ENCODE data around the gene PDE12.

Gene PDE12

DNA sequence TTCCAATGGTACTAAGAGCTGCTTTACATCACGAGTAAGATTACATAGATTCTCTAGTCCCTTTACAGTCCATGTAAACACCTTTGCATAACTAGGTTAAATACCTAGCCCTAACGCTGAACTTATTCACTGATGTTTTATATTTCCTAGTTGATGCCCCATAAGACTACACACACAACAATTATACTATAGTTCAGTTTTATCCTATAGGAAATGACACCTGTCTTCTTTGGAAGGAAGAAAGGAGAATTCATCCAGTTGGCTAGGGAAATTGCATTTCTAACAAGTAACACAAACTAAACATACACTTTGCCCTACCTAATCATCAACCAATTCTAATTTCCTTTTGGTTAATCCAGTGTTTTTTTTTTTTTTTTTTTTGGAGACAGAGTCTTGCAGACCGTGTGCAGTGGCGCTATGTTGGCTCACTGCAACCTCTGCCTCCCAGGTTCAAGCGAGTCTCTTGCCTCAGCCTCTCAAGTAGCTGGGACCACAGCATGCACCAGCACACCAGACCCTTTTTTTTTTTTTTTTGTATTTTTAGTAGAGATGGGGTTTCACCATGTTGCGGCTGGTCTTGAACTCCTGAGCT, 13.9 kb downstream of the PDE12 start:
- H3K9ac ChIP-seq (ENCODE audit: low read depth, low read length) = no peak overlapping the region
- peaks cover 17% of the 10 kb centered on the region for H3K36me3 ChIP-seq (ENCODE audit: insufficient read depth, low read length)
- H3K9me3 ChIP-seq (ENCODE audit: control insufficient read depth, insufficient read depth, low read length) = no peaks in the 10 kb centered on the region
- no peaks in the 10 kb centered on the region for H3K4me1 ChIP-seq (ENCODE audit: insufficient read depth, low read length)

DNA sequence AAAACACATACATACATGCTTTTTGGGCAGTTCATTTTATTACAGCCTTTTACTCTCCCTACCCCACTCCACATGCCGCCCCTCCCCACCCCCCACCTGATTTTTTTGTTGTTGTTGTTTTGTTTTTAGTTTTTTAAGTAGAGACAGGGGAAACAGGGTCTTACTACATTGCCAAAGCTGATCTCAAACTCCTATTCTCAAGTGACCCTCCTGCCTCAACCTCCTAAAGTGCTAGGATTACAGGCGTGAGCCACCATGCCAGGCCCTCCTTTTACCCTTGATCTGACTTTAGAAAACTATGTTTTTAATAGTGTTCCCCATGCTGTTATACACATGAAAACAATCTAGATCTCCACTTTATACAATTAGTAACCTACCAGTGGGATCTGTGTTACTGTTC, 14.8 kb downstream of the PDE12 start:
- peaks cover 19% of the 10 kb centered on the region for H3K36me3 ChIP-seq (ENCODE audit: insufficient read depth, low read length)
- H3K4me1 ChIP-seq (ENCODE audit: insufficient read depth, low read length) = no peaks in the 10 kb centered on the region
- H3K9me3 ChIP-seq (ENCODE audit: control insufficient read depth, insufficient read depth, low read length) = no peaks in the 10 kb centered on the region
- H3K9ac ChIP-seq (ENCODE audit: low read depth, low read length) = no peak overlapping the region

DNA sequence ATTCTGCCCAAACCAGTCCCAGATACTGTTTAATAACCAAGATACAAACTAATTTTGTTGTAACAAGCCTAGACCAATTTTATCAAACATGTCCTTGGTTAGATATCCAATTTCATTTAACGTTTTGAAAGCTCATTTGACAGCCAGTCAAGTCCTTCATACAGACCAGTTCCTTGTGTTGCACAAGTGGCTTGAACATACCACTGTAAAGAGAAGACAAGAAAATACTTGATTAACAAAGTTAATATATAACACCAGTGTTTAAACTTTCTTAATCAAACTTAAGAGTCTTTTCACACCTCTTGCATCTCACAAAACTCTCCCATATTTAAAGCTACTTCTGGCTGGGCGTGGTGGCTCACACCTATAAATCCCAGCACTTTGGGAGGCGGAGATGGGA, 16.0 kb downstream of the PDE12 start:
- Histone ChIP-seq H3K9ac (ENCODE audit: low read depth, low read length) (no peak overlapping the region), H3K4me1 (ENCODE audit: insufficient read depth, low read length) (no peaks in the 10 kb centered on the region), H3K9me3 (ENCODE audit: control insufficient read depth, insufficient read depth, low read length) (no peaks in the 10 kb centered on the region), H3K36me3 (ENCODE audit: insufficient read depth, low read length) (peaks cover 19% of the 10 kb centered on the region)

DNA sequence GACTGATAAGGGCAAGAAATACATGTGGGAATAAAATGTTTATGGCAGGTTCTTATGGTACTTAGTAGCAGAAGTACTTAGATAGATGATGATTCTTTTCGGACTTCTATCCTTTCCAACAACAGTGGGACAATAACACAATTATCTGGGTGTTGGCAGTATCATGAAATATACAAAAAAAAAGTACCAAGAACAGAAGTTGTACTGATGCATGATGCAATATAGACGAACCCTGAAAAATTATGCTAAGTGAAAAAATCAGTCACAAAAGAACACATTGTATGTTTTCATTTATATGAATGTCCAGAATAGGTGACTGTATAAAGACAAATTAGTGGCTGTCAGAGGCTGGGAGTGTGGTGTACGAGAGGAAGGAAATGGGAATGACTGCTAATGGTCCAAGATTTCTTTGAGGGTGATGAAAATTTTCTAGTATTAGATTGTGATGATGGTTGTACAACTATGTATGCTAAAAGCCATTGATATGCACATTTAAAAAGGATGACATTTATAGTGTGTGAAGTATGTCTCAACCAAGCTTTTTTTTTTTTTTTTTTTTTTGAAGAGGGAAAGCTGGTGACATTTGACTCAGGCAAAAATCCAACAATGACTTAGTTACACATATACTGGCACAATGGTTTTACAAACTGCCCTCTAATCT, 20.0 kb downstream of the PDE12 start:
- Histone ChIP-seq H3K4me1 (ENCODE audit: insufficient read depth, low read length) (no peaks in the 10 kb centered on the region), H3K9me3 (ENCODE audit: control insufficient read depth, insufficient read depth, low read length) (no peaks in the 10 kb centered on the region), H3K9ac (ENCODE audit: low read depth, low read length) (no peak overlapping the region), H3K36me3 (ENCODE audit: insufficient read depth, low read length) (peaks cover 21% of the 10 kb centered on the region)

DNA sequence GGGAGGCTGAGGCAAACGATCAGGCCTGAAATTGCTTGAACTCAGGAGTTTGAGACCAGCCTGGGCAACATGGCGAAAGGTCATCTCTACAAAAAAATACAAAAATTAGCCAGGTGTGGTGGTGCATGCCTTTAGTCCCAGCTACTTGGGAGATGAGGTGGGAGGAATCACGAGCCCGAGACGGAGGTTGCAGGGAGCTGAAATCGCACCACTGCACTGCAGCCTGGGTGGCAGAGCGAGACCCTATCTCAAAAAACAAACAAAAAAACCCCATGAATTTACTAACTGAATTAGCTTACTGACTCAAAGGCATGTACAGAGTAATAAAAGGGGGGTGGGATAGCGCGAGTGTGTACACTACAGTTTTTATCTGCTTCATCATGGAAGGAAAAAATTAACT, 21.7 kb downstream of the PDE12 start:
- Histone ChIP-seq H3K9me3 (ENCODE audit: control insufficient read depth, insufficient read depth, low read length) (no peaks in the 10 kb centered on the region), H3K36me3 (ENCODE audit: insufficient read depth, low read length) (peaks cover 15% of the 10 kb centered on the region), H3K4me1 (ENCODE audit: insufficient read depth, low read length) (no peaks in the 10 kb centered on the region), H3K9ac (ENCODE audit: low read depth, low read length) (no peak overlapping the region)

DNA sequence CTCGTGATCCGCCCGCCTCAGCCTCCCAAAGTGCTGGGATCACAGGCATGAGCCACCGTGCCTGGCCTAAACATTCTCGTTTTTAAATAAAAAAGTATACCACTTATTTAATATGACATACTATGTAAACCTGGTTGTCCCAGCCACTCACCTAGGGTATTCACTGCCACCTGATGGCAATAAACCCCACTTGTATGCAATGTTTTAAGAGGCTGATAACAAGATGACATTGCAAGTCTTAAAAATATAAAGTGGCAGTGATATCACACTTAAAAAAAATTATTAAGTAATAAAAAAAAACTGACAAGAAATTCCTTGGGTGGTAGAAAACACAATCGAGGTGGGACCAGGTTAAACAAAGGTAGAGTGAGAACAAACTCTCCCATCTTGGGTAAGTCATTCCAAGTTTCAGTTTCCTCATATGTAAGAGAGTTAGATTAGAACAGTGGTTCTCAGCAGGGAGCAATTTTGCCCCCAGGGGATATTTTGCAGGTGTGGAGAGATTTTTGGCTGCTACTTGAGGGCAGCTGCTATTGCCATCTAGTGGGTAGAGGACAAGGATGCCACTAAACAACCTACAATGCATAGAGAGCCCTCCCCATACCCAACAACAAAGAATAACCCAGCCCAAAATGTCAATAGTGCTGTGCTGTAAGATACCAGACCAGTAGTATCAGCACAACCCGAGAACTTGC, 26.5 kb downstream of the PDE12 start:
- H3K9me3 ChIP-seq (ENCODE audit: control insufficient read depth, insufficient read depth, low read length) = no peaks in the 10 kb centered on the region
- H3K4me1 ChIP-seq (ENCODE audit: insufficient read depth, low read length) = no peaks in the 10 kb centered on the region; the same call in 1 of the 2 replicates
- H3K36me3 ChIP-seq (ENCODE audit: insufficient read depth, low read length) = peaks cover under 1% of the 10 kb centered on the region; the same call in 1 of the 2 replicates
- H3K9ac ChIP-seq (ENCODE audit: low read depth, low read length) = no peak overlapping the region

DNA sequence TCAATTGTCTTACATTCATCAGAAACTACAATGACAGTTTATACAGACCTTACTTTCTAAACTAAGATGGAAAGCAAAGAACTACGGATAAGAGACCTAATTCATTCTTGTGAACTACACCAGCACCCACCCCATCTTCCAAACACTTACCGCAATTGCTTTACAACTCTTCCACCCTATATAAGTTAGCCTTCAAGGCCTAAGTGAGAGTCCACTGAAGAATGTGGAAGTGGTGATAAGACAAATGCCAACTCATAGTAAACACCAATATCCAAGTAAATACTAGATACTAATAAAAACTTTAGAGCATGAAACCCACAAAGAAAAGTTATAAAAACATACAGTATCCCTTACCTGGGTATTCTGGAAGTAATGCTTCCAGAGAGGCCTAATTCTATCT, 27.5 kb downstream of the PDE12 start:
- no peaks in the 10 kb centered on the region for H3K9me3 ChIP-seq (ENCODE audit: control insufficient read depth, insufficient read depth, low read length)
- no peak overlapping the region for H3K9ac ChIP-seq (ENCODE audit: low read depth, low read length)
- H3K4me1 ChIP-seq (ENCODE audit: insufficient read depth, low read length) = no peaks in the 10 kb centered on the region; the same call in 1 of the 2 replicates
- no peaks in the 10 kb centered on the region; the same call in 1 of the 2 replicates for H3K36me3 ChIP-seq (ENCODE audit: insufficient read depth, low read length)

DNA sequence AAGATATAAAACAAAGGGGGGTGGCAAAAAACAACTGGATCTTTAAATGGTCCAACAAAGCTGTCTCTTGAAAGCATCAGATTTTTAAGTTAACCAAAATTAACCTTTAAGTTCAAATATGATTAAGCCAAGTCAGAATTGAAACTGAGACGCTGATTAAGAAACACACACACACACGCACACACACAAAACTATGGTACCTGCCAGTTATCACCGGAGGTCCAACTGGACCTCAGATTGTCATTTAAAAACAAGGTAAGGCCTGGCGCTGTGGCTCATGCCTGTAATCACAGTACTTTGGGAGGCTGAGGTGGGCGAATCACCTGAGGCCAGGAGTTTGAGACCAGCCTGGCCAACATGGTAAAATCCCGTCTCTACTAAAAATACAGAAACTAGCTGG, 30.7 kb downstream of the PDE12 start:
- Histone ChIP-seq H3K36me3 (ENCODE audit: insufficient read depth, low read length) (no peaks in the 10 kb centered on the region), H3K4me1 (ENCODE audit: insufficient read depth, low read length) (no peaks in the 10 kb centered on the region; the same call in 1 of the 2 replicates)

DNA sequence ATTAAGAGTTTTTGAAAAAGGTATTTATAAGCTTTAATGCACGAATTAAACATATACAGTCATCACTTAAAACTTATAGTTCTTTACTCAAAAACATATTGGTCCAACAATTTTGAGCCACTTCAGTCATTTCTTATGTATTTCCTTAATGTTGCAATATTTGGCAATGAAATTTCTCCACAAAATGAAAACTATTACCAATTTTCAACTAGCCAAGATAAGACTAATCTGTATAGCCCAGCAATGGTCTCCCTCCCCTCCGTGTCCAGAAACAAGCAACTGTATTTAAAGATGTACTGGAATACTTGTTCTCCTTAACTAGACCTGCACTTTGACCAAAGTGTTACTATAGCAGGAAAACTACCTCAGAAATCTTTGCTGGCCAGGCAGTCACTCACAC, 31.8 kb downstream of the PDE12 start:
- no peak overlapping the region for H3K9ac ChIP-seq (ENCODE audit: low read depth, low read length)
- H3K4me1 ChIP-seq (ENCODE audit: insufficient read depth, low read length) = no peaks in the 10 kb centered on the region; the same call in 1 of the 2 replicates
- no peaks in the 10 kb centered on the region for H3K9me3 ChIP-seq (ENCODE audit: control insufficient read depth, insufficient read depth, low read length)
- H3K36me3 ChIP-seq (ENCODE audit: insufficient read depth, low read length) = no peaks in the 10 kb centered on the region

More for the DNA sequence above, 30.7 kb downstream of the PDE12 start:
- no peak overlapping the region for H3K9ac ChIP-seq (ENCODE audit: low read depth, low read length)
- H3K9me3 ChIP-seq (ENCODE audit: control insufficient read depth, insufficient read depth, low read length) = no peaks in the 10 kb centered on the region

DNA sequence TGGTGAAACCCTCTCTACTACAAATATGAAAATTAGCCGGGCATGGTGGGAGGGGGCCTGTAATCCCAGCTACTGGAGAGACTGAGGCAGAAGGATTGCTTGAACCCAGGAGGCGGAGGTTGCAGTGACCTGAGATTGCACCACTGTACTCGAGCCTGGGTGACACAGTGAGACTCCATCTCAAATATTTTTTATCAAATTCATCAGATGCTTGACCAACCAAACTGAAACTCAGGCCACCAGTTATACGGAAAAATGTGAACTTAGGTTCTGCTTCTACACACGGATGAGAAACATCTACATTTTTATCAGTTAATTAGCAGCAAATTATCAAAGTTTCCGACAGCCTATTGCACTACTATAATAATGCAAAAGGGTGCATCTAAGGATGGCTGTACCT, 36.2 kb downstream of the PDE12 start:
- no peaks in the 10 kb centered on the region for H3K9me3 ChIP-seq (ENCODE audit: control insufficient read depth, insufficient read depth, low read length)
- H3K36me3 ChIP-seq (ENCODE audit: insufficient read depth, low read length) = no peaks in the 10 kb centered on the region
- no peaks in the 10 kb centered on the region for H3K4me1 ChIP-seq (ENCODE audit: insufficient read depth, low read length)
- no peak overlapping the region for H3K9ac ChIP-seq (ENCODE audit: low read depth, low read length)

DNA sequence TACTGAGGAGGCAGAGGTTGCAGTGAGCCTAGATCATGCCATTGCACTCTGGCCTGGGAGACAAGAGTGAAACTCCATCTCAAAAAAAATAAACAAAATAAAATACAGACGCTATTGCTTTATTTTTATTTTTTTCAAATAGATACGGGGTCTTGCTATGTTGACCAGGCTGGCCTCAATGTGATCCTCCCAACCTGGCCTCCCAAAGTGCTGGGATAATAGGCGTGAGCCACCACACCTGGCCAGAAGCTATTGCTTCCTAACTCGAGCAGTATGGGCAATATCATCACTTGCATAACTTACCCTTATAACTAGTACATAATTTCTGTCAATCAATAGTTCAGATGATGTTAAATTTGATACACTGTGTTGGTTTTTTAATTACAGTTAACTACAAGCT, 38.1 kb downstream of the PDE12 start:
- Histone ChIP-seq H3K4me1 (ENCODE audit: insufficient read depth, low read length) (peaks cover 4% of the 10 kb centered on the region; the same call in 1 of the 2 replicates), H3K36me3 (ENCODE audit: insufficient read depth, low read length) (no peaks in the 10 kb centered on the region), H3K9me3 (ENCODE audit: control insufficient read depth, insufficient read depth, low read length) (no peaks in the 10 kb centered on the region), H3K9ac (ENCODE audit: low read depth, low read length) (no peak overlapping the region)

DNA sequence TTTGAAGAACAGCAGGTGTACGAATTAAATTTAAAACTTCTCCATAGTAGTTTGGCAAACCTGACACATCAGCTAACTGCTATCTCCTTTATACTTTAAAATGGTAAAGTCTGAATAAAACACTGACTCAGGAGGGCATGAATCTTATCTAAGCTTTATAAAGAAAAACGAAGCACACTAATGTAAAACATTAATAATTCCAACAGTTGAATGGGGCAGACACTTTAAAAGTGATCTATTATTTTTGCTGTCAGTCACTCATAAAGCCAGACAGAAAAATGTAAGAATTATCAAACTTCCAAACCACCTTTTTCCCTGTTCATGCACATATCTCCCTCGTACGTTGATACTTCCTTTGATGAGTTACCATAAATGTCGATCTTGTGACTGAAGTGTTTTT, 38.5 kb downstream of the PDE12 start:
- Histone ChIP-seq H3K36me3 (ENCODE audit: insufficient read depth, low read length) (no peaks in the 10 kb centered on the region), H3K9me3 (ENCODE audit: control insufficient read depth, insufficient read depth, low read length) (no peaks in the 10 kb centered on the region), H3K4me1 (ENCODE audit: insufficient read depth, low read length) (peaks cover 4% of the 10 kb centered on the region; the same call in 1 of the 2 replicates), H3K9ac (ENCODE audit: low read depth, low read length) (no peak overlapping the region)

DNA sequence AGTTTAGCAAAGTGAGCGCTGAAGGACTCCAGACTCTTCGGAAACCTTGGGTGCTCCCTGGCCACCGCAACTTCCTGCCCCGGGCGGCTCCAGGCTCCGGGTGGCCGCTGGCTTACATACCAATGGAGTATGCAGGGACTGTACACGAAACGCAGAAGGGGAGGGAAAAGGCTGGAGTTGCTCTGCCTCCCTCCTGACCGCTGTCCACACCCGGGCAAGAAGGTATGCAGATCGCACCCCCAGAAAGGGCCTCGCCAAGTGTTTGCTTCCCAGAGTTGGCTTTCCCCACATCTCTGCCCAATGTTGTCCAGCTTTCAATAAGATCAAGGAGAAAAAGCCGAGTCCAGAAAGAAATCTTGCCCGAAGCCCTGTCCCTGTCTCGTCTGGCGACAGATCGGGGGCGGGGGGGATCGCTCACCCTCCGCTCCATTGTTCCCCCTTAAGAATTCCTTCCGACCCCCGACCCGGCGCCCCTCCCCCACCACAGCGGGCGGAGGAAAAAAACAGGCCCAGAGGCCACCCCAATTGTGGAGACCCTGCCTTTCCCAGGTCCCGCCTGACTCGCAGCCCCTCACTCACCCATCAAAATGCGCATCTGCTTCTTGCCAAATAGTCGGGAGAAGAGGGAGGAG, 40.5 kb downstream of the PDE12 start:
- peak overlapping the region; percentile 100 for H3K9ac ChIP-seq (ENCODE audit: low read depth, low read length)
- H3K4me1 ChIP-seq (ENCODE audit: insufficient read depth, low read length) = peaks cover 4% of the 10 kb centered on the region; the same call in 1 of the 2 replicates
- no peaks in the 10 kb centered on the region for H3K36me3 ChIP-seq (ENCODE audit: insufficient read depth, low read length)
- no peaks in the 10 kb centered on the region for H3K9me3 ChIP-seq (ENCODE audit: control insufficient read depth, insufficient read depth, low read length)

DNA sequence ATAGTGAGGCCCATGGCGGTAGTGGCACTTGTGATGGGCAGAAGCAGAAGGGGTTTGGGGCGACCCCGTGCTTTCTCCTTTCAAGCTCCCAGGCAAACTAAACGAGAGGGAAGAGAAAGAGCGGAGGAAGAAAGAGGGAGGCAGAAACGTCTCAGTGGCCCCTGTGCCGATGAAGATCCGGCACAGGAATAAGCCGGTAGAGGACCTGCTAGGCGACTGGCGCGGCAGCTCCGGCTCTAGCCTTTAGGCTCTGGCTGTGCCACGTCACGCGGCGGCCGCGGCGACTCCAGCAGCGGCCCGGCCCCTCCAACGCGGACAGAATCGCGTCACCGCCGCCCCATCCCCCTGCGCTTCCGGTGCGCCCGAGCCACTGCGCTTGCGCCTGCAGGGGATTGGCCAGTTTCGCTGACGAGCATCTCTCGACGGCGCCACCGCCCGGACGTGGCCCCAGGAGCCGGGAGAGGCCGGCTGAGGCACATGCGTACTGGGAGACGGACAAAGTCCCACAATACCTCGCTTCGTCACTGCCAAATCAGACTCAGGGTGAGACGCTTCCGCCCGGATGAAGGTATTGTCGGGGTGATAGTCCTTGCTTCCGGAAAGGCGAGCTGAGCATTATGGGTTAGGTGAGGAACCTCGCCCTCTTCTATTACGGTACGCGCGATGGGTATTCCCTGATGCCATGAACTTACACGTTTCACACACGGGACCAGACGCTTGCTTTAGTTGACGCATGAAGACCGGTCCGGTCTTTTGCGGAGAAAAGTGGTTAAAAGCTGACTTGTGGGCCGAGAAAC, 41.3 kb downstream of the PDE12 start, which contains the start of gene ARF4:
ARF4 (minus strand) TSS at position 218 of the 797 bp plus-strand sequence; CDS start at position 14, 204 bp downstream.
- Histone ChIP-seq H3K4me1 (ENCODE audit: insufficient read depth, low read length) (peaks cover 4% of the 10 kb centered on the region; the same call in 1 of the 2 replicates), H3K36me3 (ENCODE audit: insufficient read depth, low read length) (no peaks in the 10 kb centered on the region), H3K9me3 (ENCODE audit: control insufficient read depth, insufficient read depth, low read length) (no peaks in the 10 kb centered on the region), H3K9ac (ENCODE audit: low read depth, low read length) (peak within 1 kb of the TSS; percentile 100)

All from ES-I3 (cell line).